Testis (tissue), 3 donors: ENCODE data around the gene PSMB1. TPM values are rescaled to one million over a fixed set of nuclear protein-coding genes. Genes with fewer than 3 reads are reported as not detected.
"Not testable (repeated sequence)": the region's sequence is repeated elsewhere in the genome, so short reads cannot be mapped to it uniquely, and the experiment has no call there.

ENCODE experiments used
- DNase-seq: peaks from one replicate; pipeline ENCODE4 v3.0.0-alpha.2; 2019
- H3K27ac ChIP-seq, 2 donors: fragments of 200-600 bp; sonication (generic); one replicate each; pipeline ENCODE4 v1.5.1; 2019
- H3K27me3 ChIP-seq: fragments of 200-600 bp; sonication (generic); one replicate; pipeline ENCODE4 v1.5.1; 2019
- H3K36me3 ChIP-seq: fragments of 200-600 bp; sonication (generic); one replicate; pipeline ENCODE4 v1.5.1; 2017; ENCODE audit warnings: low read depth; ENCODE audit errors: missing control alignments
- H3K4me1 ChIP-seq: fragments of 200-600 bp; sonication (generic); one replicate; pipeline ENCODE4 v1.5.1; 2019
- H3K4me3 ChIP-seq, 2 donors: fragments of 200-600 bp; sonication (generic); one replicate each; pipeline ENCODE4 v1.5.1; 2017 to 2019
- H3K9me3 ChIP-seq: fragments of 200-600 bp; sonication (generic); one replicate; pipeline ENCODE4 v1.5.1; 2017
- CTCF ChIP-seq, 3 experiments: fragments of 450-650 bp in 2 of 3; fragments of 200-600 bp in 1 of 3; sonication (generic) in 1 of 3; IDR thresholded peaks; one replicate each; pipeline ENCODE4 v1.5.1; 2016 to 2019; ENCODE audit warnings: antibody characterized with exemption in 3 of 3, mild to moderate bottlenecking in 2 of 3, moderate library complexity in 1 of 3
- POLR2A ChIP-seq: fragments of 450-650 bp; IDR thresholded peaks from one replicate; pipeline ENCODE4 v1.6.1; 2017; ENCODE audit warnings: antibody characterized with exemption, mild to moderate bottlenecking, moderate library complexity
- WGBS, 2 donors: methylation state at CpG; one replicate each; pipeline ENCODE4 v1.1.5; 2018; 5-methylcytosine and 5-hydroxymethylcytosine counted together
- intact Hi-C: fragments of 100-400 bp; cut with DNase I; formaldehyde crosslinking; loops from one replicate; pipeline ENCODE4 v1.15.1; 2023; ENCODE audit warnings: low total_unique reads
- polyA plus RNA-seq: library from polyadenylated mRNA; stranded (reverse); fragments of 350-450 nt; fragmentation: Illumina TruSeq; extraction: RNeasy Lipid Tissue Mini Kit (QIAGEN cat#74804); gene quantifications from one replicate; pipeline ENCODE4 v1.2.3, GENCODE V29; 2014; ENCODE audit warnings: low read depth, low replicate concordance; ENCODE audit not compliant: insufficient read depth
- total RNA-seq, 2 donors: library from RNA; depleted of rRNA; stranded (reverse); fragments of >200 nt; gene quantifications; one replicate each; pipeline ENCODE4 v1.2.3, GENCODE V29; 2016

PSMB1 gene
- total and polyA plus RNA-seq, 3 donors from 2014 or later: 170 to 208 (median 181) TPM

GRCh38 chr6:170505306-170505705 lies 47.8 kb downstream of the PSMB1 start:
- H3K9me3 ChIP-seq: no peaks in the 10 kb centered on the region
- no peaks in the 10 kb centered on the region for H3K27me3 ChIP-seq
- H3K4me1 ChIP-seq: no peaks in the 10 kb centered on the region
- no peak for TF ChIP-seq POLR2A
- TF ChIP-seq CTCF (IDR thresholded peaks at IDR 0.05): no peak
- H3K36me3 ChIP-seq: no peaks in the 10 kb centered on the region
- 61 to 70% methylated on average over 9 of the region's 9 CpGs for WGBS, 2 donors
- DNase-seq: no peak
- no peak overlapping the region for H3K4me3 ChIP-seq
- intact Hi-C loops: no loop called here
- no peak overlapping the region for H3K27ac ChIP-seq

GRCh38 chr6:170504479-170504878 lies 48.6 kb downstream of the PSMB1 start:
- H3K36me3 ChIP-seq: no peaks in the 10 kb centered on the region
- H3K4me1 ChIP-seq: no peaks in the 10 kb centered on the region
- no peaks in the 10 kb centered on the region for H3K9me3 ChIP-seq
- H3K27ac ChIP-seq: no peak overlapping the region
- TF ChIP-seq CTCF (IDR thresholded peaks at IDR 0.05) (no peak), POLR2A (no peak)
- no peak for DNase-seq
- no peak overlapping the region for H3K4me3 ChIP-seq
- WGBS, 2 donors: 73 to 81% methylated on average over 4 of the region's 4 CpGs
- intact Hi-C loops: no loop called here
- H3K27me3 ChIP-seq: no peaks in the 10 kb centered on the region

- Histone ChIP-seq H3K27me3 (no peaks in the 10 kb centered on the region), H3K27ac (no peak overlapping the region), H3K36me3 (no peaks in the 10 kb centered on the region), H3K4me3 (no peak overlapping the region), H3K4me1 (no peaks in the 10 kb centered on the region), H3K9me3 (no peaks in the 10 kb centered on the region)
- intact Hi-C loops: no loop called here
- TF ChIP-seq CTCF (IDR thresholded peaks at IDR 0.05): no peak
- no peak for DNase-seq
These were observed 49.7 kb downstream of the PSMB1 start for GRCh38 chr6:170503414-170503761.

- 55 to 74% methylated on average over 2 of the region's 2 CpGs for WGBS, 2 donors
- H3K27ac ChIP-seq, H3K36me3 ChIP-seq, DNase-seq, intact Hi-C loops, H3K9me3 ChIP-seq, H3K4me1 ChIP-seq, H3K27me3 ChIP-seq, H3K4me3 ChIP-seq: not testable (repeated sequence)
These were observed 50.2 kb downstream of the PSMB1 start for GRCh38 chr6:170502733-170503413.

- 53 to 59% methylated on average over 2 of the region's 2 CpGs for WGBS, 2 donors
- H3K9me3 ChIP-seq, H3K4me1 ChIP-seq, intact Hi-C loops, H3K27ac ChIP-seq, H3K36me3 ChIP-seq, H3K27me3 ChIP-seq, H3K4me3 ChIP-seq, DNase-seq: not testable (repeated sequence)
These were observed 50.8 kb downstream of the PSMB1 start for GRCh38 chr6:170502268-170502667.

- Histone ChIP-seq H3K9me3 (no peaks in the 10 kb centered on the region), H3K36me3 (no peaks in the 10 kb centered on the region), H3K4me3 (no peak overlapping the region), H3K27me3 (no peaks in the 10 kb centered on the region), H3K4me1 (no peaks in the 10 kb centered on the region), H3K27ac (no peak overlapping the region)
- intact Hi-C loops: no loop called here
- TF ChIP-seq POLR2A (no peak), CTCF (IDR thresholded peaks at IDR 0.05) (no peak)
- 64 to 79% methylated on average over 3 of the region's 3 CpGs for WGBS, 2 donors
- no peak for DNase-seq
These were observed 52.0 kb downstream of the PSMB1 start for GRCh38 chr6:170500955-170501590.
